ENCODE measurements around the gene NTNG2. TPM values are rescaled to one million over a fixed set of nuclear protein-coding genes. Genes with fewer than 3 reads are reported as not detected.

NTNG2 gene
- total and polyA plus RNA-seq, 7 donors: 0.01 to 1.3 (median 0.20) TPM

DNA sequence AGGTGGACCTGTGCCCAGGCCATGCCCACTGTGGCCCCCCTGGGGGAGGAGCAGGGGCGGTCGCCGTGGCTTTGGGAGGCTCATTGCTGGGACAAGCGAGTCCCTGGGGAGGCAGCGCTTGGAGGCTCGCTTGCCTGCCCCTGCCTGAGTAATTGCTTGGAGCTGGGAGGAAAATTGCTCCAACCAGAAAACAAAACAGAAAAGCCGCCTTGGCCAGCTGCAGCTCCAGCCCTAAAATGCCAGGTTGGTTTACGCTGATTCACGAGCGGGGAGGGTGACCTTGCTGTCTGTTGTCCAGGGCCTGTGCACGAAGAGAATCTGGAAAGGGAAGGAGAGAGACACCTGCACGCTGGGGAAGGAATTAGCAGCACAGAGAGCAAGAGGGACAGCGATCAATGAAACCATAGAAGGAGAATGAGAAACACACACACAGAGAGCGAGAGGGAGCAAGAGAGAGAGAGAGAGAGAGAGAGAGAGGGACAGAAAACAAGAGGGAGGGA lies 25.3 kb downstream of the NTNG2 start:
- Histone ChIP-seq H3K4me1 (no peaks in the 10 kb centered on the region), H3K27me3 (ENCODE audit: insufficient read depth in 3 of 3, low read length in 2 of 3) (peaks cover 0 to 61% (median 19%) of the 10 kb centered on the region in 3 donors), H3K27ac (no peak overlapping the region), H3K4me3 (no peak overlapping the region), H3K36me3 (ENCODE audit: insufficient read depth in 1 of 2, low read depth in 1 of 2) (no peaks in the 10 kb centered on the region), H3K9me3 (no peaks in the 10 kb centered on the region)
- ATAC-seq: no peak
- WGBS, 3 donors: 13 to 16% (median 15%) methylated on average over 14 of the region's 14 CpGs
- intact Hi-C loops (cut with DNase I): no loop called here
- DNase-seq: no peak
- TF ChIP-seq, protein P1, sequence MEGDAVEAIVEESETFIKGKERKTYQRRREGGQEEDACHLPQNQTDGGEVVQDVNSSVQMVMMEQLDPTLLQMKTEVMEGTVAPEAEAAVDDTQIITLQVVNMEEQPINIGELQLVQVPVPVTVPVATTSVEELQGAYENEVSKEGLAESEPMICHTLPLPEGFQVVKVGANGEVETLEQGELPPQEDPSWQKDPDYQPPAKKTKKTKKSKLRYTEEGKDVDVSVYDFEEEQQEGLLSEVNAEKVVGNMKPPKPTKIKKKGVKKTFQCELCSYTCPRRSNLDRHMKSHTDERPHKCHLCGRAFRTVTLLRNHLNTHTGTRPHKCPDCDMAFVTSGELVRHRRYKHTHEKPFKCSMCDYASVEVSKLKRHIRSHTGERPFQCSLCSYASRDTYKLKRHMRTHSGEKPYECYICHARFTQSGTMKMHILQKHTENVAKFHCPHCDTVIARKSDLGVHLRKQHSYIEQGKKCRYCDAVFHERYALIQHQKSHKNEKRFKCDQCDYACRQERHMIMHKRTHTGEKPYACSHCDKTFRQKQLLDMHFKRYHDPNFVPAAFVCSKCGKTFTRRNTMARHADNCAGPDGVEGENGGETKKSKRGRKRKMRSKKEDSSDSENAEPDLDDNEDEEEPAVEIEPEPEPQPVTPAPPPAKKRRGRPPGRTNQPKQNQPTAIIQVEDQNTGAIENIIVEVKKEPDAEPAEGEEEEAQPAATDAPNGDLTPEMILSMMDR (IDR thresholded peaks at IDR 0.05): no peak

- peaks cover 0 to 31% (median 12%) of the 10 kb centered on the region in 3 donors for H3K27me3 ChIP-seq (ENCODE audit: insufficient read depth in 3 of 3, low read length in 2 of 3)
- H3K4me1 ChIP-seq: no peaks in the 10 kb centered on the region
- no peak overlapping the region for H3K4me3 ChIP-seq
- no peak overlapping the region for H3K27ac ChIP-seq
- no peak for DNase-seq
- H3K9me3 ChIP-seq: no peaks in the 10 kb centered on the region
- WGBS, 3 donors: 65 to 70% (median 67%) methylated on average over 10 of the region's 10 CpGs
- ATAC-seq: no peak
- intact Hi-C loops (cut with DNase I): no loop called here
- TF ChIP-seq, protein P1 (IDR thresholded peaks at IDR 0.05): no peak
- H3K36me3 ChIP-seq (ENCODE audit: insufficient read depth in 1 of 2, low read depth in 1 of 2): no peaks in the 10 kb centered on the region
Observed at GRCh38 chr9:132190966-132191365, 29.1 kb downstream of the NTNG2 start.

GRCh38 chr9:132192728-132193127 lies 30.9 kb downstream of the NTNG2 start:
- Histone ChIP-seq H3K27me3 (ENCODE audit: insufficient read depth in 3 of 3, low read length in 2 of 3) (peaks cover 0 to 14% (median 6%) of the 10 kb centered on the region in 3 donors), H3K4me1 (no peaks in the 10 kb centered on the region), H3K27ac (no peak overlapping the region), H3K9me3 (no peaks in the 10 kb centered on the region), H3K36me3 (ENCODE audit: insufficient read depth in 1 of 2, low read depth in 1 of 2) (no peaks in the 10 kb centered on the region), H3K4me3 (no peak overlapping the region)
- 50 to 54% (median 51%) methylated on average over 11 of the region's 11 CpGs for WGBS, 3 donors
- TF ChIP-seq, protein P1 (IDR thresholded peaks at IDR 0.05): no peak
- intact Hi-C loops (cut with DNase I): no loop called here
- DNase-seq: no peak
- no peak for ATAC-seq

DNA sequence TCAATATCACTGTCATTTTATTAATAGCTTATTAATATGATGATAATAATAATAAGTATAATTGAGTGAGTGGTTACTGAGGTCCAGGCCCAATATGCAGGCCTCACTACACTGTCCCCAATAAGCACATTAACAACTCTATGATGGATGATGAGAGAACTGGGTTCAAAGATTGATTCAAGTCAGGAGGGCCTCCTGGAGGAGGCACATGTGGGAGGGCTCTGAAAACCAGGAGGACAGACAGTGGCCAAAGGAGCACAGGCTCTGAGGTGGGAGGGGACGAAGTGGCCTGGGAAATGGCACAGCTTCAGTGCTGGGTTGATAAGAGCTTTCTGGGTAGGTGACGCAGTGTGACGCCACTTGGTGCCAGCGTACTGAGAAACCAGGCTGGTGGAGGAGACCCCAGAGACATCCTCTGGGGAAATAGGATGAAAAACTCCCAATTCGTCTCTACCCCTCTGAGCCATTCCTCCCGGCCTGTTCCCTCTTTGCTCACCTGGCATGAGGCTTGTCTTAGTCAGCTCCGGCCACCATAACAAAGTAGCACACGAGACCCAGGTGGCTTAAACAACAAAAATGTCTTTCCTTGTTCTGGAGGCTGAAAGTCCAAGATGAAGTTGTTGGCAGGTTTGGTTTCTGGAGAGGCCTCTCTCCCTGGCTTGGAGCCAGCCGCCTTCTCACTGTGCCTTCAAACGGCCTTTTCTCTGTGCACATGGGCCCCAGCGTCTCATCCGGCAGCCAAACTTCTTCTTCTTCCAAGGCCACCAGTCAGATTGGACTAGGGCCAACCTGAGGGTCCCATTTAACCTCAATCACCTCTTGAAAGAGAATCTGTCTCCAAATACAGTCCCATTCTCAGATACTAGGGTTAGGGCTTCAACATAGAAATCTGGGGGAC lies 31.6 kb downstream of the NTNG2 start:
- WGBS, 3 donors: 85 to 88% (median 87%) methylated on average over 12 of the region's 12 CpGs
- no peaks in the 10 kb centered on the region for H3K36me3 ChIP-seq (ENCODE audit: insufficient read depth in 1 of 2, low read depth in 1 of 2)
- DNase-seq (no peak), ATAC-seq (no peak)
- TF ChIP-seq, protein P1 (IDR thresholded peaks at IDR 0.05): no peak
- H3K9me3 ChIP-seq: no peaks in the 10 kb centered on the region
- intact Hi-C loops (cut with DNase I): no loop called here
- H3K27me3 ChIP-seq (ENCODE audit: insufficient read depth in 3 of 3, low read length in 2 of 3): peaks cover 0 to 7% (median 4%) of the 10 kb centered on the region in 3 donors
- H3K27ac ChIP-seq: no peak overlapping the region
- no peaks in the 10 kb centered on the region for H3K4me1 ChIP-seq
- H3K4me3 ChIP-seq: no peak overlapping the region

Data from psoas muscle (tissue), 8 donors.